Karpas-422 (cell line): Measurements from ENCODE around the gene SLC22A5. TPM values are rescaled to one million over a fixed set of nuclear protein-coding genes. Genes with fewer than 3 reads are reported as not detected.

ENCODE experiments used
- DNase-seq: peaks from one replicate; pipeline ENCODE4 v3.0.0-alpha.2; 2015
- H2AFZ ChIP-seq: fragments of 200-600 bp; sonication (generic); 2 replicates; pipeline ENCODE4 v1.6.1; 2014; ENCODE audit warnings: antibody characterized with exemption, low read length, mixed read lengths
- H3K27ac ChIP-seq: fragments of 200-600 bp; sonication (generic); 2 replicates; pipeline ENCODE4 v1.5.1; 2014; ENCODE audit warnings: mild to moderate bottlenecking, low read length, moderate library complexity
- H3K27me3 ChIP-seq: fragments of 200-600 bp; sonication (generic); 2 replicates; pipeline ENCODE4 v1.6.1; 2014; ENCODE audit warnings: low read length, mixed read lengths
- H3K36me3 ChIP-seq: fragments of 200-600 bp; sonication (generic); 2 replicates; pipeline ENCODE4 v1.6.1; 2014; ENCODE audit warnings: low read length, mixed read lengths; ENCODE audit not compliant: insufficient read depth
- H3K4me1 ChIP-seq: fragments of 200-600 bp; sonication (generic); 2 replicates; pipeline ENCODE4 v1.6.1; 2014; ENCODE audit warnings: mild to moderate bottlenecking, low read length, mixed read lengths
- H3K4me2 ChIP-seq: fragments of 200-600 bp; sonication (generic); 2 replicates; pipeline ENCODE4 v1.6.1; 2014; ENCODE audit warnings: low read length, low read depth, mild to moderate bottlenecking; ENCODE audit not compliant: poor library complexity, severe bottlenecking
- H3K4me3 ChIP-seq: fragments of 200-600 bp; sonication (generic); 2 replicates; pipeline ENCODE4 v1.5.1; 2014; ENCODE audit warnings: mild to moderate bottlenecking, antibody characterized with exemption, low read length, mixed read lengths
- H3K79me2 ChIP-seq: fragments of 200-600 bp; sonication (generic); 2 replicates; pipeline ENCODE4 v1.6.1; 2014; ENCODE audit warnings: mild to moderate bottlenecking, low read length, mixed read lengths
- H3K9ac ChIP-seq: fragments of 200-600 bp; sonication (generic); 2 replicates; pipeline ENCODE4 v1.6.0; 2014; ENCODE audit warnings: low read length
- H3K9me2 ChIP-seq: fragments of 200-600 bp; sonication (generic), shearing (Covaris generic); replicated peaks from 2 replicates; pipeline ENCODE4 v1.6.0; 2014; ENCODE audit warnings: mild to moderate bottlenecking, low read length, moderate library complexity; ENCODE audit not compliant: insufficient read depth
- H3K9me3 ChIP-seq: fragments of 300-700, 200-600 bp; sonication (generic); 2 replicates; pipeline ENCODE4 v1.6.1; 2014; ENCODE audit warnings: low read length, mixed read lengths
- H4K20me1 ChIP-seq: fragments of 200-600 bp; sonication (generic); 2 replicates; pipeline ENCODE4 v1.6.1; 2014; ENCODE audit warnings: mild to moderate bottlenecking, antibody characterized with exemption, low read length, low read depth; ENCODE audit not compliant: insufficient read depth
- total RNA-seq: library from RNA; depleted of rRNA; stranded (reverse); fragments of >200 nt; shearing (Covaris generic); gene quantifications from 2 replicates; pipeline ENCODE4 v1.2.3, GENCODE V29; 2014; ENCODE audit warnings: low replicate concordance

SLC22A5 gene
- total RNA-seq, 1 experiment from 2014 or later, result 5.2 TPM

DNA sequence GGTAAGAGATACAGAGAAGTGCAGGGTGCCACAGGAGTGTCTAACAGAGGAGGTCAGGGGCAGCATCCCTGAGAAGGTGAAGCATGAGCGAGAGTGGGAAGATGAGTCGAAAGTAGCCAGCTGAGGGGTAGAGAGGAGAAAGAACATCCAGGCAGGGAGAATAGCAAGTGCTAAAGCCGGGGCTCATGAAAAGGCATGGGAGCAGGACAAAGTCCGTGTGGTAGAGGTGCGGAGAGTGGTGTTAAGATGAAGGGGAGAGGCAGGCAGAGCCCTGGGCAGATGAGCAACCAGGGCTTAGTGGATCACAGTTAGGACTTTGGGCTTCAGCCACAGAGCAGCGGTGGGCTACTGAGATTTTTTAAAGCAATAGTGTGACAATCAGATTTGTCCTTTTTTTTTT, 10.5 kb downstream of the SLC22A5 start:
- no peaks in the 10 kb centered on the region for H3K9me3 ChIP-seq
- no peak overlapping the region for H3K4me3 ChIP-seq
- no peaks in the 10 kb centered on the region for H3K27me3 ChIP-seq
- H3K4me1 ChIP-seq, result no peaks in the 10 kb centered on the region
- no peaks in the 10 kb centered on the region for H4K20me1 ChIP-seq
- H3K9me2 ChIP-seq, result no peaks in the 10 kb centered on the region
- H3K79me2 ChIP-seq, result no peaks in the 10 kb centered on the region
- H3K36me3 ChIP-seq, result no peaks in the 10 kb centered on the region
- H3K9ac ChIP-seq, result no peak overlapping the region
- H3K27ac ChIP-seq, result no peak overlapping the region
- no peak overlapping the region for H3K4me2 ChIP-seq
- H2AFZ ChIP-seq, result no peak overlapping the region
- no peak for DNase-seq

DNA sequence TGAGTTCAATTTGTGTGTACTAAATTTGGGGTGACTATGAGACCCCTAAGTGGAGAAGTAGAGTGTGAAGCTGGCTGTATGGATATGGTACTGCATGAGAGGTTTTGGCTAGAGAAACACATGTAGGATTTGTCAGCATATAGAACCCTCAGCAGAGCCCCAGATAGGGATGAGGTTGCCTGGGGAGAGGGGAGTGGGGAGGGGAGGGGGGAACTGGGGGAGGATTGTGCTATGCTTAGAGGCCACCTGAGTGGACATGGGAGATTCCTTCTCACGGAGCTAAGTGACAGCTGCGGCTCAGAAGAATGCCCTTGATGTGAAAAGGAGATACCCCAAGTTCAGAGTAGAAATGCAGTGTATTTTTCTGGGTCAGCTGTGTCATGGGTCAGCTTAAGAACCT, 11.2 kb downstream of the SLC22A5 start:
- Histone ChIP-seq H3K4me1 (no peaks in the 10 kb centered on the region), H3K9ac (no peak overlapping the region), H3K27ac (no peak overlapping the region), H3K36me3 (no peaks in the 10 kb centered on the region), H3K9me3 (no peaks in the 10 kb centered on the region), H3K4me2 (no peak overlapping the region), H3K9me2 (no peaks in the 10 kb centered on the region), H3K27me3 (no peaks in the 10 kb centered on the region), H3K79me2 (no peaks in the 10 kb centered on the region), H4K20me1 (no peaks in the 10 kb centered on the region), H3K4me3 (no peak overlapping the region), H2AFZ (no peak overlapping the region)
- no peak for DNase-seq

DNA sequence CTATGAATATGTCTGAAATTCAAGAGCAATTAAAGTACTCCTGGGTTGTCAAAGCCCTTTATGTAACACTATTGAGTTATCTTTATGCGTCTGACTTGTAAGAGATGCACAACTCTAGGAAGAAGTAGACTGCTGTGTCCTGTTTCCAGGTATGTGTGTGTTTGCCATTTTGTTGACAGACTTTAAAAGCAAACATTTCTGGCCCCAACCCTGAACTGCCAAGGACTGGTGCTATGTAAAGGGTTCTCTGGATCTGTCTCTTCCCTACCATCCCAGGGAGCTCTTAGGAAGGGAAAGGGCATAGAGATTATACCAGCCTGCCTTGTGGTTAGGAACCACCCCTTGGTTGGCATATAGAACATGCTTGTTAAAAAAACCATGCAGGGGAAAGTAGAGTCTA, 12.1 kb downstream of the SLC22A5 start:
- no peak overlapping the region for H3K27ac ChIP-seq
- no peak overlapping the region for H2AFZ ChIP-seq
- H3K79me2 ChIP-seq, result no peaks in the 10 kb centered on the region
- no peak for DNase-seq
- no peaks in the 10 kb centered on the region for H3K9me2 ChIP-seq
- H3K27me3 ChIP-seq, result no peaks in the 10 kb centered on the region
- H3K36me3 ChIP-seq, result no peaks in the 10 kb centered on the region
- 0 out of 2 replicates have a peak, but pooled peaks cover under 1% of the 10 kb centered on the region for H3K4me1 ChIP-seq
- no peaks in the 10 kb centered on the region for H3K9me3 ChIP-seq
- no peak overlapping the region for H3K4me2 ChIP-seq
- no peak overlapping the region for H3K9ac ChIP-seq
- H3K4me3 ChIP-seq, result no peak overlapping the region
- no peaks in the 10 kb centered on the region for H4K20me1 ChIP-seq

DNA sequence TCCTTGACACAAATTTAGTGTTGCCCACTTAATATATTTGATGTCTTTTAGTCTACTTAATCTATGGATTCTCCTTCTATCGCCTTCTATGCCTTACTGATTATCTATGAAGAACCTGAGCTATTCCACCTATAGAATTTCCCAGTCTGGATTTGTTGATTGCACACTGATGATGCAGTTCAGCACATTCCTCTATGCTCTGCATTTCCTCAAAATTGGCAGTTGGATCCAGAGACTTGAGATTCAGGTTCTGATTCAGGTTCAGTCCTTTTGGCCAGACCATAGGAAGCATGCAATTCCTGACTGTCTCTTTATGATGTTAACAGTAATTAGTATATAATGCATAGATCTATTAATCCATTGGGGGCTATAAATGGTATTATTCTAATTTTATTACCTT, 13.8 kb downstream of the SLC22A5 start:
- Histone ChIP-seq H2AFZ (no peak overlapping the region), H3K36me3 (no peaks in the 10 kb centered on the region), H3K27ac (no peak overlapping the region), H3K9ac (no peak overlapping the region), H3K4me3 (no peak overlapping the region), H3K79me2 (no peaks in the 10 kb centered on the region), H3K4me2 (no peak overlapping the region), H3K27me3 (no peaks in the 10 kb centered on the region), H3K4me1 (0 out of 2 replicates have a peak, but pooled peaks cover 3% of the 10 kb centered on the region), H4K20me1 (no peaks in the 10 kb centered on the region), H3K9me3 (no peaks in the 10 kb centered on the region), H3K9me2 (no peaks in the 10 kb centered on the region)
- DNase-seq, result no peak

DNA sequence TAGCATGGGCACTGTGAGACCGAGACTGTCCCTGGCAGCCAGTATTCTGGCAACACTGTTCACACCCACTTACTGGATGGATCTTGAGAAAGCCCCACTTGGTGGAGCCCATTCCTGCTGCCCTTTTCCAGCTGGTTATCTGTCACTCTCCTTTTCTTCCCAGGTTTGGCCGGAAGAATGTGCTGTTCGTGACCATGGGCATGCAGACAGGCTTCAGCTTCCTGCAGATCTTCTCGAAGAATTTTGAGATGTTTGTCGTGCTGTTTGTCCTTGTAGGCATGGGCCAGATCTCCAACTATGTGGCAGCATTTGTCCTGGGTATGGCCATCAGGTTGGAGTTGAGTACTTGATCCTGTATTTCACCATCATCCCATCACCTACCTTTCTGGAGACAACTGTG, 14.5 kb downstream of the SLC22A5 start:
- DNase-seq, result no peak
- Histone ChIP-seq H3K4me1 (0 out of 2 replicates have a peak, but pooled peaks cover 3% of the 10 kb centered on the region), H3K79me2 (no peaks in the 10 kb centered on the region), H3K36me3 (no peaks in the 10 kb centered on the region), H3K9me2 (no peaks in the 10 kb centered on the region), H2AFZ (no peak overlapping the region), H3K27ac (no peak overlapping the region), H3K4me3 (no peak overlapping the region), H3K9me3 (no peaks in the 10 kb centered on the region), H3K27me3 (no peaks in the 10 kb centered on the region), H4K20me1 (no peaks in the 10 kb centered on the region), H3K4me2 (no peak overlapping the region), H3K9ac (no peak overlapping the region)

DNA sequence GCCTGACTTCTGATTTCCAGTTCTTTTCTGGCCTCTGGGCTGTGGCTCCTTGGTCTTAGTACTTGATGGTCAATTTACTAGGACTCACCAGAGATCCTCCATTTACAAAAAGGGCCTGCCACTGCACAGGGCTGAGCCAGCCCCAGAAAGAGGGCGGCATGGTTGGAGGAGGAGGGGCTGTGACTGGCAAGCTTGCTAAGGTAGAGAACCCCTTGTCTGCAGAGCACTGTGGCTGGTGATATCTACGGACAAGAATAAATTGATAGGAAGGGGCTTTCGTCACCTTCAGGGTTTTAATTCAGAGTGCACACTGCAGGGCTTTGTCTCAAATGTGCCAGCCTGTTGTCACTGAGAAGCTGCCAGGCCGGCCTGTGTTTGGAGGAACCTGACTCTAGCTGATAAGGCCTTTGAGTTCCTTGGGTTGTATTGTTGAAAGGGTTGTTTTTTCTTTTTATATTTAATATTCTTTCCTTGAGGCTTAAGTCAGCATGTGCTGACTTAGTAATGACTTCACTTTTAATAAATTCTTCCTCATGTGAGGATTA, 15.1 kb downstream of the SLC22A5 start:
- Histone ChIP-seq H3K9me2 (no peaks in the 10 kb centered on the region), H3K36me3 (no peaks in the 10 kb centered on the region), H3K4me3 (no peak overlapping the region), H3K9ac (no peak overlapping the region), H3K4me2 (no peak overlapping the region), H3K27ac (no peak overlapping the region), H3K79me2 (no peaks in the 10 kb centered on the region), H2AFZ (no peak overlapping the region), H3K9me3 (no peaks in the 10 kb centered on the region), H3K4me1 (0 out of 2 replicates have a peak, but pooled peaks cover 3% of the 10 kb centered on the region), H4K20me1 (no peaks in the 10 kb centered on the region), H3K27me3 (no peaks in the 10 kb centered on the region)
- no peak for DNase-seq

DNA sequence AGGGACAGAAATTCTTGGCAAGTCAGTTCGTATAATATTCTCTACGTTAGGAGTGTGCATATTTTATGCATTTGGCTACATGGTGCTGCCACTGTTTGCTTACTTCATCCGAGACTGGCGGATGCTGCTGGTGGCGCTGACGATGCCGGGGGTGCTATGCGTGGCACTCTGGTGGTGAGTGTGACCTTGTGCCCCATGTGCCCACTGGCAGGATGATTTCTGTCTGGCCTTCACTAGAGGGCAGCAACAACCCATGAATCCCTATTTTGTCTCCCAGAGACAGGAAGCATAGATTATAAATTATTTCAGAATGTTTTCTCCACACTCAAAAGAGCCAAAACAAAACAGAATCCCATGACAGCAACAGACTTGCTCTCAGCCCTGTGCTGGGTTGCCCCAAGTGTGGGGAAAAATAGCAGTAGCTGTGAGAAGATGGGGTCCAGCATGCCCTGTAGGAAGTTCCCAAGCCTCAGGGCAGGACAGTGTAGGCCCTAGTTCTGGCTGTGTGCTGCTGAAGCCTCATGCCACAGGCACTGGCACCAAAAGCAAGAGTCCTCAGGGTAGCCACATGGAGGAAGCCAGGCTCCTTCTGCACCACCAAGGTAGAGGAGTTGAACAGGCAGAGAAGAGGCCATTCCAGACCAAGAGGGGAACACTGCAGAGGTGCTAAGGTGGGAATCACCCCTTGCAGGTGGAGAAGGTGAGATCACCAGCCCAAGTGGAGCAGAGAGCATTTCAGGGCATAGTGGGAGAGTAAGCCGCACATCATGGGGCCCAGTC, 16.0 kb downstream of the SLC22A5 start:
- Histone ChIP-seq H3K79me2 (no peaks in the 10 kb centered on the region), H2AFZ (peak overlapping the region; percentile 100), H3K4me1 (0 out of 2 replicates have a peak, but pooled peaks cover 3% of the 10 kb centered on the region), H3K9ac (no peak overlapping the region), H3K4me3 (no peak overlapping the region), H3K4me2 (no peak overlapping the region), H3K36me3 (no peaks in the 10 kb centered on the region), H4K20me1 (no peaks in the 10 kb centered on the region), H3K9me3 (no peaks in the 10 kb centered on the region), H3K27ac (no peak overlapping the region), H3K27me3 (no peaks in the 10 kb centered on the region), H3K9me2 (no peaks in the 10 kb centered on the region)
- peak; percentile 84 for DNase-seq

DNA sequence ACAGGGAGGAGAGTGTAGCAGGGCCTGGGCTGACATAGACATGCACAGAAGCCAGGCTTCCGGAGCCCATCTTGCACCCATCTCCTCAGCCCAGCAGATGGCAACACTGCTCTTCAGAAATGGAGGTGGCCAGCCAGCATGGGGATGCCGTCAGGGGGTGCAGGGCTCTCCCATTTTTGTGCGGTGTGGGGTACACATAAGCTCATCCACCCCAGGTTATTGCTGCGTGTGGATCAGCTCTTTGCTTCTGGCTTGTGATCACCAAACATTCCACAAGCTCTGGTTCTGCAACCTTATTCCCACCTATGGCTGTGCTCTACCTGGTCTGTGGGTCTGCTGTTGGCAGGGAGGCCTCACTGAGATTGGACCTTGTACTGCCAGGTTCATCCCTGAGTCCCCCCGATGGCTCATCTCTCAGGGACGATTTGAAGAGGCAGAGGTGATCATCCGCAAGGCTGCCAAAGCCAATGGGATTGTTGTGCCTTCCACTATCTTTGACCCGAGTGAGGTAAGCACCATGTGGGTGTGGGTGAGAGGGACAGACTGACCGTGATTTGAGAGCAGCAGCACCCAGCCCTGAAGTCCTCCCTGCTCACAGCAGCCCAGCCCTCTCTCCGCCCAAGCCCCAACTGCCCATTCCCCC, 17.3 kb downstream of the SLC22A5 start:
- peak overlapping the region; percentile 90 for H2AFZ ChIP-seq
- peak; percentile 90 for DNase-seq

More for the DNA sequence above, 17.3 kb downstream of the SLC22A5 start:
- H3K9me3 ChIP-seq, result no peaks in the 10 kb centered on the region
- H4K20me1 ChIP-seq, result no peaks in the 10 kb centered on the region
- no peak overlapping the region for H3K9ac ChIP-seq
- H3K79me2 ChIP-seq, result no peaks in the 10 kb centered on the region
- H3K9me2 ChIP-seq, result no peaks in the 10 kb centered on the region
- H3K4me2 ChIP-seq, result no peak overlapping the region
- H3K27ac ChIP-seq, result no peak overlapping the region
- H3K36me3 ChIP-seq, result no peaks in the 10 kb centered on the region
- no peak overlapping the region for H3K4me3 ChIP-seq
- 0 out of 2 replicates have a peak, but pooled peaks cover 3% of the 10 kb centered on the region for H3K4me1 ChIP-seq
- H3K27me3 ChIP-seq, result no peaks in the 10 kb centered on the region
